ENCODE measurements around the gene KCNJ12. TPM values are rescaled to one million over a fixed set of nuclear protein-coding genes. Genes with fewer than 3 reads are reported as not detected.
"Not testable (repeated sequence)": the region's sequence is repeated elsewhere in the genome, so short reads cannot be mapped to it uniquely, and the experiment has no call there.

Gene KCNJ12
- polyA plus RNA-seq, 1 donor: 13.8 TPM

DNA sequence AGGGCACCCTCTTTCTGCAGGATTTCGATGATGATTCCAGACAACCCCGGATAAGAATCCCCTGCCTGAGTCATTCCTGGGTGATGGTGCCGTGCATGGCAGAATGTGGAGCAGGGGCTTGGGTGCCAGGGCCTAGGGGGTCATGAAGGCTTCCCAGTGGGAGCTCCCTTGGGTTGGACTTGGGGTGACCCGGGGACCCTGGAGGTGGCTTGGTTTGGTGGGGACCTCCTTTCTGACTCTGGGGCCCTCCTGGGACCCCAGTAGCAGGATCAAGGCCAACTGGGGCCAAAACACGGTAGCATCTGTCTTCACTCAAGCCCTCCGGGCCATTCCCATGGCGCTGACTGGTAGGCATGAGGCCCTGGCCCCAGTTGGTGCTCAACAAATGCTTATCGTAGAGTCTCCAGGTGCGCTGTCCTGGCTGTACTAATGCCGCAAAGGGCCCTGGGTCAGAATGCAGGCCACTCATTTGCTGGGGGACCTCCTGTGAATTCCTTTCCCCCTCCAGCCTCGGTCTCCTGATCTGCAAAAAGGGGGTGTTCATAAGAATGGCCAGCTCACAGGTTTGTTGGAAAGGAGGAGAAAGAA, 44.4 kb downstream of the KCNJ12 start:
- DNase-seq (ENCODE audit: low read depth): not testable (repeated sequence)

DNA sequence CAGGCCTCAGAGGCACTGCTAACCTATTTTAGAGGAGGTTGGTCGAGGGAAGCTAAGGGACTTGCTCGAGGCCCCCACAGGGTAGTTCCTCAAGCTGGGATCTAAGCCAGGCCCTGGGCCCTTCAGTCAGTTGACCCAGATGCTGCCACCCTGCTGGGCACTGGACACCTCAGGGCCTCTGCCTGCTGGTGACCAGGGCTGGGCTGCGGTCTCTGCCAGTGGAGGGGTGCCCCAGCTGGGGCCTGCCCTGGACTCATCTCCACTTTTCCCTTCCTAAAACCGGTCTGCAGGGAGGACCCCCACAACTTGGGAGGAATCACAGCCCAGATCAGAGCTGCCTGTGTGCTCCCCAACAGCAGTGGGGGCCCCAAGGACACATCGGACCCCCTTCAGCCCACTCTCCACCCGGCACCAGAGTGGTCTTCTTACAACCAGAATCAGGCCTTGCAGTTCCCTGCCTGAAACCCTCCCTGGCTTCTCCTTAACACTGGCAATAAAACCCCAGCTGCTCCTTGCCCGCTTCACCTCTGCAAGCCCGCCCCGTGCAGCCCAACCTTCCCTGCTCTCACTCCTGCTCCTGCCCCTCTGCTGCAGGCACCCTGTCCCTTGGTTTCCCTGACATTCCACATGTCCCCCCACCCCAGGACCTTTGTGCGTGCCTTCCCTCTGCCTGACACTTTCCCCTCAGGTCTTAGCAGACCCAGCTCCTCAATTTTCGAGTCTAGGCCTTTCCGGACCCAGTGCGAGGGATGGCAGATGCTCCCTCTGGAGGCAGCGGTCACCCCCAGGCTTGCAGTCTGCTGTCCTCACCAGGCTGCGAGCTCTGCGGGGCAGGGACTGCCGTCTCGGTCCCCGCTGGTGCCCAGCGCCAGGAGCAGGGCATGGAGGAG, 45.5 kb downstream of the KCNJ12 start:
- DNase-seq (ENCODE audit: low read depth): not testable (repeated sequence)

DNA sequence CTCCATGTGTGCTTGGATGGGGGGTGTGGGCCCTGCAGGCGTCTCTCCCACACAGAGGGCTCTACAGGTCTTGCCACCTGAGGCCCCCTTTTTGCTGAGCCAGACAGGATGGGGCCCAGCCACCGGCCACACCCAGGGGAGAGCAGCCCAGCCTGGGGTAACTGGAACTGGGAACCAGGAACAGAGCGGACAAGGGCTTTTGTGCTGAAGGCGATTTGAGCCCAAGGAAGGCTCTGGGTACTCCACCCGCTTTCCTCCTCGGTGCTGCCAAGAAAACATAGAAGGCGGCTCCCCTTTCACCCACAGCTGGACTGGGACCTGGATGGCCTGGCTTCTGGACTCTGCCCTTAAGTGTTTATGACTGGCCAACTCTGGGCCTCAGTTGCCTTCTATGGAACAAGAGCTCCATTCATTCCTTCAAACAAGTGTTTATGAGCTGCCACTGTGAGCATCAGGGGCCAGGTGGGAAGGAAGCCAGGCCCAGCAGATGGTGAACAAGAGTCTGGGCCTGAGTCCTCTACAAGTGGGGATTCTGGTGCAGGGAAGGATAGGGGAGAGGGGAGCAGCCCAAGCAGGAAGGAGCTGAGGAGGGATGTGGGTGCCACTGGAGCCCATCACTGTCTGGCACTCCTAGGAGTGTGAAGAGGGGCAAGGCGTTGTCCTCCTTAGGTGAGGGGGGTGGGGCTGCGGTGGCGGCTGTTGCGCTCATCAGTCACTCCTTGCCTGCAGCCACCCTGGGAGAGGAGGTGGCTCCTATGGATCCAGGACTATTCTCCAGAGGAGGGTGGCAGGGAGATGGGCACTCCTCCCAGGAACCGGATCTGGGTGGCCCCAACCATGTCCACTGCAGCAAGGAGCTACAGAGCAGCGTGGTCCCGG, 46.4 kb downstream of the KCNJ12 start:
- DNase-seq (ENCODE audit: low read depth): not testable (repeated sequence)

DNA sequence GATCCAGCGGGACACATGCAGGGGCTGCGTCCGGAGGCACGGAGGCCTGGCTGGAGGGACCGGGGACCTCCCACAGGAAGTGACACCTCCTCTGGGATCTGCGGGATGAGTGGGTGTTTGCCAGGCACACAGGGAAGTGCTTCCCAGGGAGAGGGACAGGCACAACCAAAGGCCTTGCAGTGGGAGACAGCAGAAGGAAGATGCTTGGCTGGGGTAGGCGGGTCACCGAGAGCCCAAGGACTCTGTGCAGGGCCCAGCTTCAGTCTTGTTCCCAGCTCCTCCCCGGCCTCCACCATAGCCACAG, 47.0 kb downstream of the KCNJ12 start:
- DNase-seq (ENCODE audit: low read depth): not testable (repeated sequence)

DNA sequence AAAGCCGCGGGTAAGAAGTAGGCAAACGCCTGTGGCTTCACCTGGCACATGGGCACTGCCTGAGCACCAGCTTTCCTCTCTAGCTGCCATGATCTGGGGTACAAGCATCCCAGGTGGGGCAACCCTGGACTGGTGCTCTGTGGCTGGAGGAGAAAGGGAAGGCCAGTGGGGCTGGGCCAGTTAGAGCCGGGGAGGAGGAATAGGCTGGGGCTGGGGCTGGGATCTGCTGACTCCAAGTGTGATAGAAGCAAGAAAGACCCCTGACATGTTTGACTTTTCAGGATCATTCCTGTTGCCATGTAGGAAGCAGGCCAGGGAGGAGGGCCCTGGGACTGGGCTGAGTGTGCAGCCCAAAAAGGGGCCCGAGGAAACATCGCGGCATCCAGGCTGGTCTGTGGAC, 48.5 kb downstream of the KCNJ12 start:
- not testable (repeated sequence) for DNase-seq (ENCODE audit: low read depth)

DNA sequence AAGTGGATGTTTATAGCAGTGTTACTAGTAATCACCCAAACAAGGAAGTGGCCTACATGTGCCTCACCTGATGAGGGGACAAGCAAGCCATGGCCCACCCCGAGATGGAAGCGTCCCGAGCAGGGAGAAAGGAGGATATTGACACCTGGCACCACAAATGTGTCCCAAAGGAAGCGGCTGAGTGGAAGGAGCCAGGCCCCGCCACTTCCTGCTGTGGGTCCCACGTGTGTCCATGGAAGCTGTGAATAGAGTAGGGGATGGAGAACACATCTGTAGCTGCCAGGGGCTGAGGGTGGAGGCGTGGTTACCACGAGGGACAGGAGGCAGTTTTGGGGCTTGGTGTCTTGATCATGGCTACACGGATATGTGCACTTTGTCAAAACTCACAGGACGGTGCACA, 49.2 kb downstream of the KCNJ12 start:
- DNase-seq (ENCODE audit: low read depth): no peak

DNA sequence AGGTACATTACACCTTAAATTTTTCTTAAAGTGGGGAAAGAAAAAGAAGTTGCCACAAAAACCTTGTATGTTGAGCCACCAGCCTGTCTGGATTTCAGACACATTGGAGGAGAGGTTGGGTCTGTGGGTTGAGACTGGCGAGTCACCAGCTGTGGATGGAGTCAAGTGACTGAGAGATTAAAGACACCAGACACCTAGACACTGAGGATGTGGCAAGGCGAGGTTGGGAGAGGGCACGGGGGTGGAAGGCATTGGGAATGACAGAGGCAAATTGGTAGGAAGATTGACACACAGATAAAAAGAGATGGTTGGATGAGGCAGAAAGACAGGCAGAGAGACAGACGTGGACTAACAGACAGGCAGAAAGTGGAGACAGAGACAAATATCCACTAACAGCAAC, 49.6 kb downstream of the KCNJ12 start:
- no peak for DNase-seq (ENCODE audit: low read depth)

DNA sequence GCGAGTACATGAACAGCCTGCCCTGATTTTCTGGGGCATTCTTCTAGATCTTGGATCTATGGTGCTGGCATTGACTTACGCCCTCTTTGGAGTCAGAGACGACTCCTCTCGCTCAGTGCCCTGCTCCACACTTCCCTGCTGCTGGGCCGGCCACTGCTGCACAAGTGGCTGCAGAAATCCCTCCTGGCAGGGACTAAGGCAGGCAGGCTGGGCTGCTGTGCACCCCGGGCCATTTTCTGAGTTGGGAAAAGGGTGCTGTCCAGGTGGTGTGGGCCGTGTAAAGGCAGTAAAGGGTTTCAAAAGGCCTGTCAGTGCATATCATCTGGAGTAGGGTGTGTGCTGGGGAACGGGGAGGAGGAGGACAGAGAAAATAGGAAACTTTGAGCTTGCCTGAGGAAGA, 50.1 kb downstream of the KCNJ12 start:
- not testable (repeated sequence) for DNase-seq (ENCODE audit: low read depth)

DNA sequence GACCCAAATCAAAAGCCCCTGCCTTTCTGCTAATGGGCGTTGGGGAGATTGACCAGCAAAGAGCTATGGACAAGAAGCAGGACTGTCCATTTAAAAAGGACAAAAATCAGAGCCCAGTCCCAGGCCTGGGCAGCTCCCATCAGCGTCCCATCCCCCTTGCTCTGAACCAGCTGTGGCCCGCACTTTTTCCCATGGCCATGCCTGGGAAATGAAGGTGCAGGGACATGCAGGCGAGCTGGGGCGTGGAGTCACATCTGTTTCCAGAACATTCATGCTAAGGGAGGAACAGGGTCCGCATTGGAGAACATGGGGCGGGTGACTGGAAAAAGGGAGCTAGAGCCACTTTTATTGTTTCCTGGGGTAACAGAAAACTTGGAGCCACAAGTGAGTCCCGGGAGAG, 50.7 kb downstream of the KCNJ12 start:
- DNase-seq (ENCODE audit: low read depth): not testable (repeated sequence)

DNA sequence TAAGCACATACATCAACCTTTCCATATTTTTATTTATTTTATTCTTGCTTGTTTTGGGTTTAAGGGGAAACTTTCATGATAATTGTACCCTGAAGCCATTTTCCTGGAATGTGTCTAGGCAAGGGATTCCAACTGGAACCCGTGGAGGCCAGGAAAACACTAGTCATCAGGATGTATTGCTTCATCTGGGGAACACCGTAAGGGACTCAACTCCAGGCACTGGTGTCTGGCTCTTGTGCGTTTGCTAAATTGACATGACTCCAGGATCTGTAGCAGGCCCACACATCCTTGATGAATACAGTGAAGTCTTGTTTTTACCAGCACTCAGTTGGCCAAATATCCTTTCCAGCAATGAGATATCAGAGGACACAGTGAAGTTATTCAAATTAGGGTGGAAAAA, 51.6 kb downstream of the KCNJ12 start:
- not testable (repeated sequence) for DNase-seq (ENCODE audit: low read depth)

DNA sequence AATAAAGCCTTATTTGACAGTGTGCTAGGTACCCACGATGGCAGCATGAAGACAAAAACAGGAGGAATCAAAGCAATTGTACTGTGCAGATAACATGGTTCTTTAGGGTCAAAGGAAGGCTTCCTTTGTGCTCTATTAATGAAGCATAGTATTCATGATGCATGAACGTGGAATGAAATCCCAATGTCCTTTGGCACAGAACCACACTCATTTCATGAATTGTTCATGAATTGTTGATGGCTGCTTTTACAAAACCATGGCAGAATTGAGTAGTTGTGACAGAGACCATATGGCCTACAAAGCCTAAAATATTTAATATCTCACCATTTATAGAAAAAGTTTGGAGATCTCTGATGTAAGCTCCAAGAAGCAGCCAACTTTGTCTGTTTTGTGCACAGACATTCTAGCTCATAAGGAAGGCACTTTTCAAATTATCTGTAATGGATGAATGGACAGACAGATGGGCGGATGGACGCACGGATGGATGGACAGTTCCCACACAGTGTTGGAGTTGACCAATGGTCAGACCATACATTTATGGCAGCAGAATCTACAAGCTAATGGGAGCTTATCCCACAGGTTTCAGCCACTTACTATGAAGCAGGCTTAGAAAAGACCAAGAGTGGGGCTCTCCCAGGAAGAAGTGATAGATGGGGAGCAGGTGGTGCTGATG, 52.7 kb downstream of the KCNJ12 start:
- DNase-seq (ENCODE audit: low read depth): not testable (repeated sequence)

DNA sequence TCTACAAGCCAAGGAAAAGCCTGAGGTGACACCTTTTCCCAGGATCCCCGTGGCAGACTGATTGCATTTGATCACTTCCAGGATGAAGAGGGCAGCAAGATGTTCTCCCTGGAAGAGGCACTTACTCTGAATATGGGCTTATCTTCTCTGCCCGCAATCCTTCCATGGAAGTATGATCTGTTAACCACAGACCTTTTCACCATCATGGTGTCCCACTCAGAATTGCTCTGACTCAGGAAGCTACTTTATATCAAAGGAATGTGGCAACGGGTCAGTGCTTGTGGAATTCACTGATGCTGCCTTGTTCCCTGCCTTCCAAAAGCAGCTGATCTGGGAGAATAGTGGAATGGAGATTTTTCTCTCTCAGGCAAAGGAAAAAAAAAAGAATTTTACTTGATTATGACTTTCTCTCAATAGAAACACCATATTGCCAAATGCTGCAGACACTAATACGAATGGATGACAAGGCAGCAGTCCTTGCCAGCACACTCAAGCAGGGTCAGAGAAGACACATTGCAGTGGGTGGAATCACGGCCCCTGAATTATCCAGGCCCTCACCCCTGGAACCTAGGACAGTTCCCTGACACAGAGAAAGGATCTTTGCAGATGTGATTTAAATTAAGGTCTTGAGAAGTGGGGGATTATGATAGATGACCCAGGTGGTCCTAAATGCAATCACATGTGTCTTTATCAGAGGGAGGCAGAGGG, 53.9 kb downstream of the KCNJ12 start:
- DNase-seq (ENCODE audit: low read depth): not testable (repeated sequence)

DNA sequence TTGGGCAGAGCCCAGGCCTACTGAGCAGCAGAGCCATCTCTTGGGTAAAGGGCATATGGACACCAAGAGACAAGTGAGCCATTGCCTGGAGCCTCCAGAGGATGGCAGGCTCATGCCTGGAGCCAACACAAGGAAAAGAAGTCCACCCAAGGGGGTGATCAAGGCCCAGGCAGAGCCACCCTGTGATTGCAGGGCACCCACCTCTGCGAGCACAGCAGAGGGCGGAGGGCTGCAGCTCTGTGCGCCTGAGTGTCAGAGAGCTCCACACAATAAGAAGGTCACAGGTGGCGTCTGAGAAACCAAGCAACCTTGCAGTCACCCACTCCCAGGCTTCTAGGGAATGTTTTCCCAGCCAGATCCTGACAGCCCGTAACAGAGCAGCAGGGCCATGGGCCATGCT, 57.8 kb downstream of the KCNJ12 start:
- not testable (repeated sequence) for DNase-seq (ENCODE audit: low read depth)

DNA sequence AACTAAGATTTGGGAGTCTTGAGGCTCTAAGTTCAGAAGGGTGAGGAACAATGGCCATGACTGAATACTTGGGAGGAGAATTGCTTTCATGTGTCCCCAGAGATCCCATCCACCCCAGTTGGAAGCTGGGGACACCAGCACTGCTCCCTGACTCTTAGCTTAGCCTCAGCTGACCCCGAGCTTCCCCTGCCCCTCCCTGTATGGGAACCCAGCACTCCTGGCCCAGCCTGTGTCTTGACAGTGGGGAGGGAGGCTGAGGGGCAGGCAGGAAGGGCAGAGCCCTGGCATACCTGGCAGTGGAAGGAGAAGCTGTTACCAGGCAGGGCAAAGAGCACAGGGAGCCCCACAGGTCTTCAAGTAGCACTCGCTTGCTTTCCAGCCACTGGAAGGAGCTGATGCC, 58.8 kb downstream of the KCNJ12 start:
- not testable (repeated sequence) for DNase-seq (ENCODE audit: low read depth)

DNA sequence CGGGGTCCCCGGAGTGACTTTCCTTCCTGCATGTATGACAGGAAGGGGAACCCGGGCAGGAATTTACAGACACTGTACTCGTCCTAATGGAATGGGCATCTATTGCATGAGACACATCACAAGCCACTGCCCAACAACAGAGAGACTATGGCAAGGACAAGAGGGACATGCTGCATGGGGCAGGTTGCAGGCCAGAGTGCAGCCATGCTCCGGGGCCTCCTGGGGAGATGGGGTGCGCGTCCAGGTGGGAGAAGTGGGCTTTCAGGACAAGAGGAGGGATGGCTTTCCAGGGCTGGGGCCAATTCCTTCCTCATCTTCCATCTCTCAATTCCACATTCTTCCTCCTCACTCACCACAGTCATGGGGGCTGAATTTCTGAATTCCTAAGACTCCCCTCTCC, 60.3 kb downstream of the KCNJ12 start:
- DNase-seq (ENCODE audit: low read depth): not testable (repeated sequence)

DNA sequence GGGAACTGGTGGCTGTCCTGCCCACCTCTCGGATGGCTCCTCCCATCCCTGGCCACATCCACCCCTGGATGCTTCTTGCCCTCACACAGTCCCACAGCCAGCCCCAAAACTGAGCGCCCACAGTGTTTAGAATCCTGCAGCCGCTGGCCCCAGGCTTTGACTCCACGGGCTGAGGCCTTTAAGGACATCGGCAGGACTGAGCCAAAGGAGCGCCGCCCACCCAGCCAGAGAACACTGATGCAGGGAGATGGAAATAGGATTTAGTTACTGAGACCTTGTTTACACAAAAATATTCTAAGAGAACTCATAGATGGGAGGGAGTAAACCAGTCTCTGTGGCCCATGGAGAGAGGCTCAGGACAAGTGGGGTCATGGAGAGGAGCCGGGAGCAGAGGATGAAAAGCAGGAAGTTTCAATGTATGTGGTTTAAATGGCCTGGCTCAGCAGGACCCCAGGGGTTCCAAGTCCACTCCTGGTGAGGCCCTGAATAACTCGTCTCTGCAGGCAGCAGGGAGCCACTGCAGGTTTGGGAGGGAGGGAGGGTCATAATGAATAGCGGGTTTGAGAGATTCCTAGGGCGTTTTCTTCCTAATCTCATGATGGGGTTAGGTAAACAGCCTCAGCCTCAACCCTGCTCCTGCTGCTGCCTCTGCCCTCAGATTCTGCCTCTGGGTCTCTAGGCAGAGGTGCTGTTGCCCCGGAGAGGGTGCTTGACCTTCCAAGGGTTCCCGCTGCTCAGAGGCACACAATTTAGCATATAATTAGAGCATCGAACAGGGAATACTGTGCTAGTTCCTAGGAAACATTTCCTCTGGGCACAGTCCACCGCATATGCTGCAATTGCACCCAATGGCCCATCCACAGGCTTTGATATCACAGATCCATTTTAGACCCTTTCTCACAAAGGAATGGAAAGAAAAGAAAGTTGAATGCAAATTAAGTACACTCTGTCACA, 61.0 kb downstream of the KCNJ12 start:
- not testable (repeated sequence) for DNase-seq (ENCODE audit: low read depth)

DNA sequence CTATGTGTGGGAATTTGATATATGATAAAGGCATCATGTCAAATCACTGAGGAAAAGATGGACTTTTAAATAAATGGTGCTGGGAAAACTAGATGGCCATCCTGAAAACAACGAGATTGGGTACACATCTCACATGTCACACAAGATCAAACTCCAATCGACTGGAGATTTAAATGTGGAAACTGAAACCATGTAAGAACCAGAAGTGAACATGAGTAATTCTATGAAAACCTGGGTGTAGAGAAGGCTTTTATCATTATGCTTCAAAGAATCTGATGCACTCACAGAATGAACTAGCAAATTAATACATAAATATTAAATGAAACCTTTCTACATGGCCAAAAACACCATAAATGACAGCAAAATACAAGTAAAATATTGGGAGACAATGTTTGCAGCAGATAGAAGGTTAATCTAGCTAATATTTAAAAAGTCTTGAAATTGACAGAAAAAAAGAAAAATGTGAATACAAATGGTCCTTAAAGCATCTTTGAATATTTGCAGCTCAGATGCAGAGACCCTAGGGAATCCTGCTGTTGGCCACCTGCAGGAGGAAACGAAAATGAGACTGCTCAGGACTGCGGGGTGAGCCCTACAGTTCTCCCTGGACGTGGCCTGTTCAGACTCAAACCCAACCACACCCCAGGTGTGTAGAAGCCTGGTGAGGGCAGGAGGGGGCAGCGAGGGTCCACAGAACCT, 62.3 kb downstream of the KCNJ12 start:
- not testable (repeated sequence) for DNase-seq (ENCODE audit: low read depth)

DNA sequence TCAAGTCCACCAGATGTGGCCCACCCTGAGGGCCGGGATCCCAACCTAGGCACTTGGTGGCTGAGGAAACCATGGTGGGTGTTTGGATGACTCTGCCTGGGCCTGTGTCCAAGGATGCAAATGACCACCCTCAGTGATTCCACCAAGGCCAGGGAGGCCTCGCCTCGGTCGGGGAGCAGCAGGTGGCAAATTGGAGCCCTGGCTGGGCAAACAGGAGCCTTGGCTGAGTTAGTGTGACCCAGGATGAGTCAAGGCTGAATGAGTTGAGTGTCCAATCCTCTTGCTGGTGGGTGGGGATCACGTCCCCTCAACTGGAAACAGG, 62.8 kb downstream of the KCNJ12 start:
- not testable (repeated sequence) for DNase-seq (ENCODE audit: low read depth)

DNA sequence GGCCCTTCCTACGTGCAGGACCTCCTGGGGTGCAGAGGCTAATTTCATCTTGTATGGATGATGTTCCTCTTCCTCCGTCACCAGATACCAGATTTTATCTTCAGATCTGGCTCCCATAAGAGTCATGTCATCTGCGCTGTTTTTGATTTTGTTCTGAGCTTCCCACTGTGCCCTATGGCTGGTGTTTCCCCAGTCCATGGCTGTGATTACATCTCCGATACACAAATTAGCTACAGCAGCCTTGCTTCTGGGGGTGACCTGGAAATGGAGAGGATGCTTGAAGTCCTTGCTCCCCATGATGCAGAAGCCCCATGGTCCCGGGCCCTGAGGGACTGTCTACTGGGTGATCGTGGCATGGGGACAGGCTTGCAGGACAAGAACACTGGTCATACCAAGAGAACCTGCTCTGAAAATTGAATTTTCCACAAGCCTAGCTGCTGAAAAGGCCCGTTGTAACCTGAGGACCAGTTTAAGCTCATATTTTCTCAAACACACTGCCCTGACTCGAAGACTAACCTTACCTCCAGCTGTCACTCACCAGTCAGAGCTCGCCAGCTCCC, 69.0 kb downstream of the KCNJ12 start:
- DNase-seq (ENCODE audit: low read depth): no peak
